ENCODE data around the gene DLGAP5.

GRCh38 chr14:55109836-55110235 lies 81.5 kb downstream of the DLGAP5 start:
- TF ChIP-seq CTCF (IDR thresholded peaks at IDR 0.05), result no peak
- no peak for TF ChIP-seq POLR2A (IDR thresholded peaks at IDR 0.05)

Data from esophagus squamous epithelium (tissue), 4 donors.